NK-92 (cell line): ENCODE data around the gene CNTNAP2.

Source experiments
- DNase-seq: peaks from one replicate; lab custom pipeline; 2025; ENCODE audit not compliant: unreplicated experiment; lab: John Stamatoyannopoulos, UW

CNTNAP2 gene

GRCh38 chr7:146116521-146117222, at the start of gene CNTNAP2:
TSS of gene CNTNAP2 (plus strand) at chr7:146116801. CDS start at chr7:146116877, 76 bp downstream.
- no peak for DNase-seq

- no peak for DNase-seq
Observed at GRCh38 chr7:146067880-146068279, 48.7 kb upstream of the CNTNAP2 start.

GRCh38 chr7:146074195-146074765, 42.3 kb upstream of the CNTNAP2 start:
- DNase-seq = no peak

- DNase-seq = no peak
Observed at GRCh38 chr7:146076344-146076743, 40.3 kb upstream of the CNTNAP2 start.

- no peak for DNase-seq
Observed at GRCh38 chr7:146084086-146084485, 32.5 kb upstream of the CNTNAP2 start.

GRCh38 chr7:146090023-146090645, 26.5 kb upstream of the CNTNAP2 start:
- DNase-seq = no peak

- no peak for DNase-seq
Observed at GRCh38 chr7:146094356-146094755, 22.2 kb upstream of the CNTNAP2 start.

GRCh38 chr7:146096994-146097393, 19.6 kb upstream of the CNTNAP2 start:
- no peak for DNase-seq

GRCh38 chr7:146106319-146106718, 10.3 kb upstream of the CNTNAP2 start:
- DNase-seq = no peak

GRCh38 chr7:146112755-146113154, 3.8 kb upstream of the CNTNAP2 start:
- no peak for DNase-seq

- no peak for DNase-seq
Observed at GRCh38 chr7:146115548-146115850, 1.1 kb upstream of the CNTNAP2 start.

GRCh38 chr7:146115851-146116520, 615 bp upstream of the CNTNAP2 start:
- no peak for DNase-seq

- no peak for DNase-seq
Observed at GRCh38 chr7:146117576-146117975, 975 bp downstream of the CNTNAP2 start.

- no peak for DNase-seq
Observed at GRCh38 chr7:146119002-146119401, 2.4 kb downstream of the CNTNAP2 start.

- DNase-seq = no peak
Observed at GRCh38 chr7:146123715-146124114, 7.1 kb downstream of the CNTNAP2 start.

- DNase-seq = no peak
Observed at GRCh38 chr7:146126767-146127509, 10.3 kb downstream of the CNTNAP2 start.

GRCh38 chr7:146129296-146129695, 12.7 kb downstream of the CNTNAP2 start:
- no peak for DNase-seq

GRCh38 chr7:146129997-146130396, 13.4 kb downstream of the CNTNAP2 start:
- DNase-seq = no peak

- no peak for DNase-seq
Observed at GRCh38 chr7:146131701-146132100, 15.1 kb downstream of the CNTNAP2 start.

- no peak for DNase-seq
Observed at GRCh38 chr7:146136357-146136875, 19.8 kb downstream of the CNTNAP2 start.

- no peak for DNase-seq
Observed at GRCh38 chr7:146138926-146139325, 22.3 kb downstream of the CNTNAP2 start.
